HG03103 (cell line): ENCODE data around the gene MAML3.
"Not testable (repeated sequence)": the region's sequence is repeated elsewhere in the genome, so short reads cannot be mapped to it uniquely, and the experiment has no call there.

Experiments
- ATAC-seq: cut with Tn5 transposase; IDR thresholded peaks from one replicate; pipeline ENCODE4 v1.9.1; 2021; ENCODE audit warnings: low read depth; ENCODE audit not compliant: unreplicated experiment

Gene MAML3

DNA sequence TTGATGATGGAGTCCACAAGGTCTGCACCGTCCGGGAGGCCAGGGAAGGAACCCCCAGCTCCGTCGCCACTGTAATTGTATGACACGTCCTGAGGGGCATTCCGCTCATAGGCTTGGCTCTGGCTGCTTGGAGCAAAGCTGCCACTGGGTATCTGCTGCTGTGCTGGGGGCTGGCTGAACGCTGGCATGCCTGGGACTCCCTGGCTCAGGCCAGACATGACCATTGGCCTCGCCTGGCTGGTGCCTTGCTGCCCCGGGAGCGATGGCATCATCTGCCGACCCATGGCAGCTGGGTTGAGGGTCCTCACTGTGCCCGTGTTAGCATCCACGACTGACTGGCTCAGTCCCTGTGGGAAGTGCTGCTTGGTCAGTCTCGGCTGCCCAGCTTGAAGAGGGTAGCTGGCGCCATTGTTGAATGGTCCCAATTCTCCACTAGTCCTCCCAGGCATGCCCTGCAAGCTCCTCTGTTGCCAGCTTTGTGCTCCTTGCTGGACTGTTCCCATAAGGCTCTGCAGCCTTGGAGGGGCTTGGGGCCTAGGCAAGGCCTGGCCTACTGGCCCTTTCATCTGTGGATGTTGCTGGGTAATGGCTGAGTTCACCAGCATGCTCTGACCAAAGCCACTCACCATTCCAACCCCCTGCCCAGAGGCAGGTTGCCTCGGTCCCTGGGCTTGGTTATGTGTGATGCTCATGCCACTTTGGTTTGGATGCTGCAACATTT is 434.4 kb downstream of the MAML3 start:
- ATAC-seq: no peak

DNA sequence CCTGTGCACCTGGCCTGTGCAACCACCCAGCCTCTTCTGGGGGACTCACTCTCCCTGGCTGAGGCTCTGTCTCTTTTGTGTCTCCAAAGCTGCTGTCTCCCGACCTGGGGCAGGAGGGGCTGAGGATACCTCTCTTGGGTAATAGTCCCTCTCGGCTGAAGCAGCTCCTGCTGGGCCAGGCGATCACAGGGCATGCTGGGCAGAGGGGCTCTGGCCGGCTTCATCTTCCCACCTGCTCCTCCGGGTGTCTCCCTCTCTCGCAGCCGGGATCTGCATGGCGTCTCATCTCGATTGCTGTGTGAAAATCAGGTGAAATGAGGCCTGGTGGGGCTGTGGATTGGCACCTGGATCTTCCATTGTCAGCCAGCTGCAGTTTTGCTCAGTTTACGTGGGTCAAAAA is 435.2 kb downstream of the MAML3 start:
- ATAC-seq: no peak

DNA sequence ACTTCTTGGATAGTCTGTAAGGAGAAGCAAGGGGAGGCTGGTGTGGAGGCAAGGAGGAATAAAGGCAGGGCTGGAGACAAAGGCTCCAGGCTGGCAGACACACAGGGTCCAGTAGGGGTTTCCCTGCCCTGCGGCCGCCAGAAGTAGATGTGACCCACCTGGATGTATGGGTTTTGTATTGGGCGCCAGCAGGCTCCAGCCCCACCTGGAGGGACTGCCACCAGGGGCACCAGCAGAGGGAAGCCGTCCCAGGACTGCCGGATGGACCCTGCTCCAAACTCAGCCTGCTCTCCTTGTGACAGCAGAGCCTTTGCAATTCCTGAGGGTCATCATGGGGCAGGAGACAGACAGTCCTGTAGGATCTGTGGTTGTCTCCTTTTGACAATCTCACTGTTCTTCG is 435.6 kb downstream of the MAML3 start:
- ATAC-seq: no peak

DNA sequence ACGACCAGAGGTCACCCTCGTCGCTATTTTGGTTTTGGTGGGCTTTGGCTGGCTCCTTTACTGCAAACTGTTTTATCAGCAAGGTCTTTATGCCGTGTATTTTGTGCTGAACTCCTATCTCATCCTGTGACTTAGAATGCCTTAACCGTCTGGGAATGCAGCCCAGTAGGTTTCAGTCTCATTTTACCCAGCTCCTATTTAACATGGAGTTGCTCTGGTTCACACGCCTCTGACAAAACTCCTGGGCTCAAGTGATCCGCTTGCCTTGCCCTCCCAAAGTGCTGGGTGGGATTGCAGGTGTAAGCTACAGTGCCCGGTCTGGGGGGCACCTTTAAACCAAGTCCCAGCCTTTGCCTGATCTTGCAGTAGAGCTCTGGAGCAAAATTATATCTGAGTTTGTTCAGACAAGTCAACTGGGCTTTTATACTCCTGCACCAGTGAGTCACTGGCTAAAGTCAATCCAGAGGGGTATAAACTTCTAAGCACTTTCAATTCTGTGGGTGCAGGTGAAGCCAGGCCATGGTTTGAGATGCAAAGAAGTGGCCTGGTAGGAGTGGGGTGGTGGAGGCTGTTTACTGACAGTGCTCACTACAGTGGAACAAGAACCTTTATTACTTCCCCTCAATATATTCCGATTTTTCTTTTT is 438.1 kb downstream of the MAML3 start:
- ATAC-seq: no peak

DNA sequence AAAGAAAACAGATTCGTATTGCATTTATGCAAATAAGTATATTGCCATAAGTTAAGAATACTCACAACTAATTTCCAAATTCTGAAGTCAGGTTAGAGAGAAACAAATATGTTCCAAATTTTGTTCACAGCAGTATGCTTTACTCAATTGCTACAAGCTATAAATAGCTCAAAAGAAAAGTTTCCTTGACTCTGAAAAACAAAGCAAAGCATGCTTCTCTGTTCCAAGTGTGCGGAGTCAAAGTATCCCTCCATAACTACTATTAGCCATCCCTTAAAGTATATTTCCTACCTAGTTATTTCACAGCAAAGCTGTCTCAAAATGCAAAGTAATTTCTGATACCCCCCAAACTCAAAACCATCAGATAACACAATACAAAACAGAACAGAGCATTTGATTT is 441.1 kb downstream of the MAML3 start:
- ATAC-seq: no peak

DNA sequence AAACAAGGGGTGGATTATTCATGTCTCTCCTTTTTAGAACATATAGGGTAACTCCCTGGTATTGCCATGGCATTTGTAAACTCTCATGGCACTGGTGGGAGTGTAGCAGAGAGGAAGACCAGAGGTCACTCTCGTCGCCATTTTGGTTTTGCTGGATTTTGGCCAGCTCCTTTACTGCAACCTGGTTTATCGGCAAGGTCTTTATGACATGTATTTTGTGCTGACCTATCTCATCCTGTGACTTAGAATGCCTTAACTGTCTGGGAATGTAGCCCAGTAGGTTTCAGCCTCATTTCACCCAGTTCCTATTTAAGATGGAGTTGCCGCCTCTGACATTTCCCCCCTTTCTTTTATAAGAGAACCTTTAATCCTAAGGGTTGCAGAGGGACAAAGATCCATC is 442.5 kb downstream of the MAML3 start:
- ATAC-seq: no peak

DNA sequence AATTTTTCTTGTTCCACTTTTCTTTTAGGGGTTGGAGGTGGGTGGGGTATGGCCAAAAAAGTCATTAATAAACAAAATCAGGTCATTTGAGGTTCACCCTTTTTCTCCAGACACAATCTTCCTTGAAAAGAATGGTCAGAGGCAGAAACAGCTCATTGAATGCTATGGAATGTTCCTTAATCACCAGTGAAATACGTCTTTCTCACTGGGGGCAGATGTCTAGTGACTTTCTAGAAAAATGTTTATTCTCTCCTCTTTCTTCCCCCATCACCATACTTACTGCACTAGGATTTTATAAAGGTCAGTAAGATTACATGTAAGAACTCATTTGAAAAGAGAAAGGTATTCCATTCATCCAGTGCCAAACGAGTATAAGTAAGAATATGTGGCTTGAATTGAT is 443.9 kb downstream of the MAML3 start:
- ATAC-seq: no peak

DNA sequence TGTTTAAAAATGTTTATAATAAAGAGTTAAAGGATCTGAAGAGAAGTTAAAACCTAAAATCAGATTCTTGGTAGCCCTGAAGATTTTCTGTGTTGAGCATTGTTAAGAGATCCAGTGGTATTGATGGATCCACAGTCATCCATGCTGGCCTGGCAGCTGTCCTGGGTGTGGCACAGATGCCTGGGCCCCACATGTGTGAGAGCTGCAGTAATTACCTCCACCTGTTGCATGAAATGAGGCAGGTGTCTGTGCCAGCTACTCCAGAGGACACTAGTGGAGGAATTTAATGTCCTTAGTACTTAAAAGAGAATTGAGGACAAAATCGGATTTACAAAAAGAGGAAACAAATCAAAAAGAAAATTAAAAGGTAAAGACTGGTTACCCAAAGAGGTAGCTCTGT is 444.3 kb downstream of the MAML3 start:
- ATAC-seq: no peak

DNA sequence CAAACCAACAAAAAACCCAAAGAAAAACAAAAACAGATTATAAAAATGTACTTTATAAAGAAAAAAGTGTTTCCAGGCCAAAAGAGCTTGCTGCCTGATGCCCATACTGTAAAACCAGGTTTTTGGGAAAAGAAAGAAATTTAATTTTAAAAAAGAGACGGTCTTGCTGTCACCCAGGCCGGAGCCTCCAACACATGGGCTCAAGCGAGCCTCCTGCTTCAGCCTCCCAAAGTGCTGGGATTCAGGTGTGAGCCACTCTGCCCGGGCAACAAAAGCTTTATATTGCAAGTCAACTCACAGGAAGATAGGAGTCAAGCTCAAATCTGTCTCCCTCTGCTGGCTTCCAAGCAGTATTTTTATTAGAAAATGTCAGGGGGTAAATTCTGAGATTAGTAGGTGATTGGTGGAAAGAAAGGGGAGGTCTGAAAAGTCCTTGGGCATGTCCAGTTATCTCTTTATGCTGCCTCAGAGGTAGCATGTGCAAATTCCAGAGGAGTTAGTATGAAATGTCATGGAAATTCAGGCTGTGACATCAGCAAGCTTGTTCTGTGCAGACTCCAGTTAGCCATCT is 449.0 kb downstream of the MAML3 start:
- ATAC-seq: no peak

DNA sequence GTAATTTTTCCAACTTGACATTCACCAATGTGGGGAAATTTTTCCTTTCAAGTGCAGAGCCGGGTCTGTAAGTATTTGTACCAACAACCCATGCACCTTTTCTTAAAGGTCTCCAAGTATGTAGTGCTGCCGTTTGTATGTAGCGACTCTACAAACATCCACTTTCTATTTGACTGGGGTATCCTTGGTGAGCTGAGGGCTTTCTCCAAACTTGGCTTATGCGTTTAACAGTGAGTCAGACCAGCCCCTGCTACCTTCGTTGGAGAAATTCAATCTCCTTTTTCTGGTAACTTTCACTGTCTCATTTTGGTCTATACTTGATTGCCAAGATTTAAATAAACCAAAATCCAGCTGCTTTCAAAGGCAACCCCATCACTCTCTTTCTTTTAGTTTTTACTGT is 453.4 kb downstream of the MAML3 start:
- no peak for ATAC-seq

DNA sequence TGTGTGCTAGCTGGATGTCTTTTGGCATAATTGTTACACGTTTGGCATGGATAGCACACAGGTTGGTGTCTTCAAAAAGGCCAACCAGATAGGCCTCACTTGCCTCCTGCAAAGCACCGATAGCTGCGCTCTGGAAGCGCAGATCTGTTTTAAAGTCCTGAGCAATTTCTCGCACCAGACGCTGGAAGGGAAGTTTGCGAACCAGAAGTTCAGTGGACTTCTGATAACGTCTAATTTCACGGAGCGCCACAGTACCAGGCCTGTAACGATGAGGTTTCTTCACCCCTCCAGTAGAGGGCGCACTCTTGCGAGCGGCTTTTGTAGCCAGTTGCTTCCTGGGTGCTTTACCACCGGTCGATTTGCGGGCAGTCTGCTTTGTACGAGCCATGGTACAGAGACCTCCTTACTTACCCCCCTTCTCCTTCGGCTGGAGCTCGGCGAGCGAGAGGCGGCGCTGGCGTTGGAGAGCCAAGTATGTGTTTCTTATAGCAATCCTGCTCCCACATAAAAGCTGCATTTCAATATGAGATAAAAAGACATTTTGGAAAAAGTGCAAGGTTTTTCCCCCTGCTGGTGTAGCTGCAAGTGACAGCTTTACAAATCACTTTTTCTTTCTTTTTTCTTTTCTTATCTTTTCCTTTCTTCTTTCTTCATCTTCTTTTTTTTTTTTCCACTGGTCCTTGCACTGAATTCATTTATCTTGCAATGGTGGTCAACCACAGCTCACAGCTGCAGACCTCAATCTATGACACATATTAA is 455.6 kb downstream of the MAML3 start:
- ATAC-seq: not testable (repeated sequence)

DNA sequence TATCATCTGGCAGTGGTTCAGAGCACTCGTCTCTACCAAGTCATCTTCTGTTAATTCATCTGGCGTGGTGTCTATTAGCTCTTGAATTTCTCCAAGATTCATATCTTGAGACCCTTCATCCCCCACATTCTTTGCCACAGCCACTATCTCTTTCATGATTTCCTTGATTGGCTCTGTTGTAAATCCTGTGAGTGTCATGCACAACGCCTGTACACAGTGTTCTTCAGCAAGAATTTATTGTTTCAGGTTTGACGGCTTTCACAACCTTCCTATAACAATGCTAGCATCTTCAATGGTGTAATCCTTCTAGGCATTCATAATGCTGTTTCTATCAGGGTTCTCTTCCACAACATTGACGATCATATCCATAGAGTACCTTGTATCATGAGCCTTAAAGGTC is 457.5 kb downstream of the MAML3 start:
- ATAC-seq: no peak

DNA sequence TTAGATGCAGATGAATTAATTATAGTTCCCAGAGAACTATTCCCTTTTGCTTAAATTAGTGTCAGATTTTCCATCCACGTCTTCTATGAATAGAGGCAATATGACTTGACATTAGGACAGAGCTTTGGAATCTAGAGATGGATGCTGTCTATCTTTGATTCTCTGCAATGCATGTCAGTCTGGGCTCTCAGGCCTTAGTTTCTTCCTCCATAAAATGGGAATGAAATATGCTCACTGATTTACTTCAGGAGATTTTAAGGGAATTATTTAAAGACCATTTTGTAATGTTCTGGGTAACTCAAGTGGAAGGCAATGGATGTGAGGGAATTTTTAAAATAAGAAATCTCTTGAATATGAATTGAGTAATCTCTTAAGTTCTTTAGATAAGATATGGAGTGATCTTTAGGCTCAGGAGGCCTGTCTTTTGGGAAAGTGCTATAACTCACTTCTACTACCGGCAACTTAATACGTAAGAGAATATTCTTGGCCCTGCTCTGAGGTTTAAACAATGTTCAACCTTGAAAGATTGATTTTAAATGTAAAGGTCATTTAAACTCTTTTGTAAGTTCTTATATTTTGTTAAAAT is 459.4 kb downstream of the MAML3 start:
- no peak for ATAC-seq

DNA sequence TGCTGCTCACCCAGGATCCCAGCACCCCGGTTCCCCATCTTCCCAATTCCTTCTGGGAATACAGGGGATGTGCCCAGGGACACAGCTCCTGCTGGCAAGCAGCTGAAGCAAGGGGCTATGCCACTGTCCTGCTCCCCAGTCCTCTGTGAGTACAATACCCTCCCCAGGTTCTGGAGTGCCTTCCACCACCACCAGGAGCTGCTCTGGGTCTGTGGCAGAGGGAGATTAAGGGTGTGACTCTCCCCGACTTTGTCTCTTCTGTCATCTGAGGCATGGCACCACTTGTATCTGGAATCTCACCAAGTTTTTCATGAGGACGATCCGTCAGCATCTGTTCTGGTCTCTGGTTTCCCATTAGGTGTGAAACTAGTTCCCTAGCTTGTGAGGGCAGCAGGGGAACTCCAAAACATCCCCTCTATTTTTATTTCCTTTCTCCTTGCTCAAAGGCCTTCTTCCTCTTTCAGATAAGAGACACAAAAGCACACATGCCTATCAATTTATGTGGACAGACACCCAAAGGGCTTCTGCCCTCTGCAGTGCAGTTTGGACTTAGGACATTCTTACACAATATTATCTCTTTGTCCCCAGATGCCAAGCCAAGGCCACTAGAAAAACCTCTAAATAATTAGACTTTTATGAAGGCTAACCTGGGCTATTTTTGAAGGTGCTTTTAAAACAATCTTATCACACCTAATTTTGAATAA is 461.5 kb downstream of the MAML3 start:
- ATAC-seq: no peak

DNA sequence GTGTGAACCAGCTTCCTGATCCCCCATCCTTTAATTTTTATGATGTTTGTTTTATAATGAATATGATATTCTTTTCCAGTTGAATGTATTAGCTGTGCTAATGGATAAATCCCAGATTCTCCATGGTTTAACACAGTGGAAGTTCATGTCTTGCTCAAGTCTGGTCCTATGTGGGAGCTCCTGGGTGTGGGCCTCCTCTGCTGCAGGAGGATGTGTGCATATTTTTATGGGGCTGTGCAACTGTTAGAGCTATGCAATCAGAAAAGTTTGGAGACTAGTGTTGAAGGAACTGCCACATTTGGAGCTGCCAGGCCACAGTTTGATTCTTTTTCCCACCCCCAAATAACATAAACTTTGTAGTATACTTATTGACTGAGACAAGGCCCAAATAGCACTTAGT is 463.6 kb downstream of the MAML3 start:
- ATAC-seq: no peak

DNA sequence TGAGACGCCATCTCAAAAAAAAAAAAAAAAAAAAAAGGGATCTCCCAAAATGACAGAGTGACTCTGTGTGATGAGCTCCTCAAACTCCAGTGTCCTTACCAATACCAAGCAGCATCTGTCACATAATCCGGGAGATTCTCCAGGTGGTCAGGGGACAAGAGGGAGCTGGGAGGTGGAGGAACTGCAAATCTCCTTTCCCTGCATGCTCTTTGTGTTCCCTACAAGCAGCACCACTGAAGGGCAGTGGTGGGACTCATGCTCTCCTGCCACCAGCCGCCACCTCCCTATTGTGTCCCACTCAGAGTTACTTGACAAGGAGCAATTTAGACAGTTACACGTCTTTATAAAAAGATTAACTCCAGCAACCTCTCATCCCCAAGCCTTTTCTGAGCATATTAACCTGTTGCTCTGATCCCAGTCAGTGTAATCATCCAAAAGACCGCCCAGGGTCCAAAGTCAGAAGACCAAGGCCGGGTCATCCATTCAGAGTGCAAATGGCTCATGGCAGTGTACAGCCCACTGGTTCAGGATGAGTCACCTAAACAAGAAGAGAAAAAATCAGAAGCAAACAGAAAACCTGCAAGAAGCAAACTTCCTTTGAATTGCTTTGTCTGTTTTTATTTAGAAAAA is 464.8 kb downstream of the MAML3 start:
- ATAC-seq: no peak

DNA sequence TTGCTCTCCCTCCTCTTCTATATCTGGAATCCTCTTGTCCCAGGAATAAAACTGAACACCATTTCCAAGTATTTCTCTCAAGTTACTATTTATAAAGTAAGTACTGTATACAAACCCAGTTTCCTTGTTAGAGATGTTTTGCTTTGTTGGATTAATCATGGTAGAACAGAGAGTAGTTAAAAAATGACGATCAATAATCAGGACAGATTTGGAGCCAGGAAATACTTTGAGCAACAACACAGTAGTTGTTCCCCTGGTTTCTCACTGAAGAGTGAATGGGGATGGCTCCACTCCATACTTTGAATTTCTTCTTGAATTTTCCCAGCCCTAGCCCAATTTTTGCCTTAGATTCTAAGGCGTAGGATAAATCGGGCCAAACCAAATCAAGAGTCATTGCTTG is 467.0 kb downstream of the MAML3 start:
- no peak for ATAC-seq

DNA sequence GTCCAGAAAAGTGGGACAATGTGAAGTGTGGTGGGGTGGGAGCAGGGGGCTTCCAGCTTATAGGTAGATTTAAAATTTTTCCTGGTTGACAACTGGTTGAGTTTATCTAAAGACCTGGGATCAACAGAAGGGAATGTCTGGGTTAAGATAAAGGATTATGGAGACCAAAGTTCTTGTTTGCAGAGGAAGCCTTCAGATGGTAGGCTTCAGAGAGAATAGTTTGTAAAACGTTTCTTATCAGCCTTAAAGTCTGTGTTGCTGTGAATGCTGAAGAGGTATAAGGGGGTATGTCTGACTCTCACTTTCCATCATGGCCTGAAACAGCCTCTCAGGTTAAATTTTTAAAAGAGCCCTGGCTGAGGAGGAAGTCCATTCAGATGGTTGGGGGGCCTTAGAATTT is 467.9 kb downstream of the MAML3 start:
- no peak for ATAC-seq

DNA sequence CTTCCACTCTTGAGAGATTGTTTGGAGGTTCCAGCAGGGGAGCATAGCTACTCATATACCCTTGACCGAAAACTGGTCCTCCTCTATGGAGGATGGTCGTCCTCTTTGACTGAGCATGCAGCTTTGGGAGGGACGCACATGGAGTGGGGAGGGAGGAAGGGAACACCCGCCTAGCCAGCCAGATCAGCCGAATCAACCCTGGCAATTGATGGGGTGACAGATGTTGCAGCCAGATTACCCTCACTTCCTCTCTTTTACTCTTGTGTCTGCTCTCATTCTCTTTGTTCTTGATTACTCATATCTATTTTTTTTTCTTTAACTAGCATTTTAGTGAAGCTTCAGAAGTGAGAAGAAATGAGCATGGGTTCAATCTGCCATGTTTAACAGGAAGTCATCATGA is 468.8 kb downstream of the MAML3 start:
- ATAC-seq: no peak

DNA sequence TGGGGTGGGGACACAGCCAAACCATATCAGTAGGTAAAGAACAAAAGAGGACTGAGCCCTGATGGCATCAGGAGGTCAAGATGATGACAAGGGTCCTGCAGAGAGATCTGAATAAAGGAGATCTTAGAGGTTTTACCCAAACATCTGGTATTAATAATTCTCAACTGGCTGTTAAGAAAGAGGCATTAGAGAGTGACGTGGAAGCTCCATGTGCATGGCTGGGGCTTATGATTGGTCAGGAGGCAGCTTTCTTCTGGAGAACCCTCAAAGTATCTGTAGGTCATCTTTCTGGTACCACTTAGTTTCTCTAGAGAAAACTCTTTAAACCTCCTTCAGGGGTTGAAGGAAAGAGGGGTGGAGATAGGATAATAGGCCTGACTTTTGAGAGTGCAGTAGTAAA is 469.6 kb downstream of the MAML3 start:
- ATAC-seq: no peak
